ENCODE data around the gene CLEC18A. TPM values are rescaled to one million over a fixed set of nuclear protein-coding genes. Genes with fewer than 3 reads are reported as not detected.

Gene CLEC18A
- total RNA-seq, 1 experiment from 2014 or later = 7.6 TPM

DNA sequence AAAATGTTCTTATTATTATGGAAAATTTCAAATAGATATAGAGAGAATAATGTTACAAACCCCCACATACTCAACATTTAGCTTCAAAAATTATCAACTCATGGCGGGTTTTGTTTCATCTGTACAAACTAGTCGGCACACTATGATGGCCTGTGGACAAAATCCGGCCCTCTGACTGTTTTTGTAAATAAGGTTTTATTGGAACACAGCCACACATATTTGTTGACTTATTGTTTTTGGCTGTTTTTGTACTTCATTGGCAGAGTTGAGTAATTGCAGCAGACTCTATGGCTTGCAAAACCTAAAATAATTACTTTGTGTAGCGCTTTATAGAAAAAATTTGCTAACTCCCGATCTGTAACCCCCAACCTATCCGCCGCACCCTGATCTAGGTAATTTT, 41.4 kb upstream of the CLEC18A start:
- Histone ChIP-seq H3K36me3 (ENCODE audit: insufficient read depth, low read length, poor library complexity, severe bottlenecking) (no peaks in the 10 kb centered on the region), H3K4me3 (ENCODE audit: low read depth, low read length, poor library complexity, severe bottlenecking) (no peak overlapping the region), H3K27me3 (replicated peaks; ENCODE audit: insufficient read depth, low read depth, low read length, poor library complexity) (no peaks in the 10 kb centered on the region), H3K27ac (ENCODE audit: low read depth, low read length, poor library complexity, severe bottlenecking) (no peak overlapping the region), H3K4me1 (ENCODE audit: insufficient read depth, low read length, poor library complexity, severe bottlenecking) (no peaks in the 10 kb centered on the region), H3K9me3 (ENCODE audit: low read depth, low read length, poor library complexity, severe bottlenecking) (no peaks in the 10 kb centered on the region)
- no peak for TF ChIP-seq EZH2 (IDR thresholded peaks at IDR 0.05; ENCODE audit: borderline replicate concordance, low read depth, low read length, poor library complexity, severe bottlenecking)
- TF ChIP-seq, protein P1, sequence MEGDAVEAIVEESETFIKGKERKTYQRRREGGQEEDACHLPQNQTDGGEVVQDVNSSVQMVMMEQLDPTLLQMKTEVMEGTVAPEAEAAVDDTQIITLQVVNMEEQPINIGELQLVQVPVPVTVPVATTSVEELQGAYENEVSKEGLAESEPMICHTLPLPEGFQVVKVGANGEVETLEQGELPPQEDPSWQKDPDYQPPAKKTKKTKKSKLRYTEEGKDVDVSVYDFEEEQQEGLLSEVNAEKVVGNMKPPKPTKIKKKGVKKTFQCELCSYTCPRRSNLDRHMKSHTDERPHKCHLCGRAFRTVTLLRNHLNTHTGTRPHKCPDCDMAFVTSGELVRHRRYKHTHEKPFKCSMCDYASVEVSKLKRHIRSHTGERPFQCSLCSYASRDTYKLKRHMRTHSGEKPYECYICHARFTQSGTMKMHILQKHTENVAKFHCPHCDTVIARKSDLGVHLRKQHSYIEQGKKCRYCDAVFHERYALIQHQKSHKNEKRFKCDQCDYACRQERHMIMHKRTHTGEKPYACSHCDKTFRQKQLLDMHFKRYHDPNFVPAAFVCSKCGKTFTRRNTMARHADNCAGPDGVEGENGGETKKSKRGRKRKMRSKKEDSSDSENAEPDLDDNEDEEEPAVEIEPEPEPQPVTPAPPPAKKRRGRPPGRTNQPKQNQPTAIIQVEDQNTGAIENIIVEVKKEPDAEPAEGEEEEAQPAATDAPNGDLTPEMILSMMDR (conservative IDR thresholded peaks at IDR 0.05; ENCODE audit: low read depth, low read length) = no peak
- DNase-seq (ENCODE audit: low spot score) = no peak
- CTCF ChIA-PET = no interaction called here
- intact Hi-C loops (cut with micrococcal nuclease; ENCODE audit: unreplicated experiment) = no loop called here
- no TSS peak for BruUV-seq (replicated peaks)
- POLR2A ChIA-PET (ENCODE audit: low non-redundant PET) = no interaction called here

DNA sequence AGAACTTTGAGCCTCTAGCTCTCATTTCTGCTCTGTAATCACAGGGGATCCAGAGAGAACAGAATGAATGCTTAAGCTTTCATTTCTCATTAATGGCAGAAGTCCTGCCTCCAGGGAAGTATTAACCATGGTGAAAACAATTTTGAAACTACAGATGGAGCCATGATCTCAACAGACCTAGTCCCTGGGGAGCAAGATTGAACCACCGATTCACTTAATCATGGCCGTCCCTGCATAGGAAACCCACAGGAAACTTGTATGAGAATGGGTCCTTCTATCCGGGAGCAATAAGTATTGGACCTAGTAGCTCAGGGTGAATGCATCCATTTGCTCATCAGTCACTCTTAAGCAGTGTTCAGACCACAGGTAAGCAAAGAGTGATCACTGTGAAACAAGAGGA, 40.2 kb upstream of the CLEC18A start:
- DNase-seq (ENCODE audit: low spot score) = no peak
- intact Hi-C loops (cut with micrococcal nuclease; ENCODE audit: unreplicated experiment) = no loop called here
- no peaks in the 10 kb centered on the region for H3K4me1 ChIP-seq (ENCODE audit: insufficient read depth, low read length, poor library complexity, severe bottlenecking)
- H3K4me3 ChIP-seq (ENCODE audit: low read depth, low read length, poor library complexity, severe bottlenecking) = no peak overlapping the region
- H3K9me3 ChIP-seq (ENCODE audit: low read depth, low read length, poor library complexity, severe bottlenecking) = no peaks in the 10 kb centered on the region
- BruUV-seq (replicated peaks) = no TSS peak
- H3K27me3 ChIP-seq (replicated peaks; ENCODE audit: insufficient read depth, low read depth, low read length, poor library complexity) = no peaks in the 10 kb centered on the region
- no peaks in the 10 kb centered on the region for H3K36me3 ChIP-seq (ENCODE audit: insufficient read depth, low read length, poor library complexity, severe bottlenecking)
- POLR2A ChIA-PET (ENCODE audit: low non-redundant PET) = no interaction called here
- no peak overlapping the region for H3K27ac ChIP-seq (ENCODE audit: low read depth, low read length, poor library complexity, severe bottlenecking)
- TF ChIP-seq, protein P1 (conservative IDR thresholded peaks at IDR 0.05; ENCODE audit: low read depth, low read length) = no peak
- TF ChIP-seq EZH2 (IDR thresholded peaks at IDR 0.05; ENCODE audit: borderline replicate concordance, low read depth, low read length, poor library complexity, severe bottlenecking) = no peak
- CTCF ChIA-PET = no interaction called here

GRCh38 chr16:69916462-69916861, 34.7 kb upstream of the CLEC18A start:
- ChIA-PET CTCF (no interaction called here), POLR2A (ENCODE audit: low non-redundant PET) (no interaction called here)
- no peak for DNase-seq (ENCODE audit: low spot score)
- Histone ChIP-seq H3K27me3 (replicated peaks; ENCODE audit: insufficient read depth, low read depth, low read length, poor library complexity) (no peaks in the 10 kb centered on the region), H3K9me3 (ENCODE audit: low read depth, low read length, poor library complexity, severe bottlenecking) (no peaks in the 10 kb centered on the region), H3K27ac (ENCODE audit: low read depth, low read length, poor library complexity, severe bottlenecking) (no peak overlapping the region), H3K36me3 (ENCODE audit: insufficient read depth, low read length, poor library complexity, severe bottlenecking) (no peaks in the 10 kb centered on the region), H3K4me1 (ENCODE audit: insufficient read depth, low read length, poor library complexity, severe bottlenecking) (no peaks in the 10 kb centered on the region), H3K4me3 (ENCODE audit: low read depth, low read length, poor library complexity, severe bottlenecking) (no peak overlapping the region)
- BruUV-seq (replicated peaks) = no TSS peak
- TF ChIP-seq, protein P1 (conservative IDR thresholded peaks at IDR 0.05; ENCODE audit: low read depth, low read length) = no peak
- no peak for TF ChIP-seq EZH2 (IDR thresholded peaks at IDR 0.05; ENCODE audit: borderline replicate concordance, low read depth, low read length, poor library complexity, severe bottlenecking)
- intact Hi-C loops (cut with micrococcal nuclease; ENCODE audit: unreplicated experiment) = no loop called here
